ENCODE measurements around the gene VSIG10. TPM values are rescaled to one million over a fixed set of nuclear protein-coding genes. Genes with fewer than 3 reads are reported as not detected.
"Not testable (repeated sequence)": the region's sequence is repeated elsewhere in the genome, so short reads cannot be mapped to it uniquely, and the experiment has no call there.

The VSIG10 gene
- total RNA-seq, 1 donor from 2014 or later: 10.0 TPM

DNA sequence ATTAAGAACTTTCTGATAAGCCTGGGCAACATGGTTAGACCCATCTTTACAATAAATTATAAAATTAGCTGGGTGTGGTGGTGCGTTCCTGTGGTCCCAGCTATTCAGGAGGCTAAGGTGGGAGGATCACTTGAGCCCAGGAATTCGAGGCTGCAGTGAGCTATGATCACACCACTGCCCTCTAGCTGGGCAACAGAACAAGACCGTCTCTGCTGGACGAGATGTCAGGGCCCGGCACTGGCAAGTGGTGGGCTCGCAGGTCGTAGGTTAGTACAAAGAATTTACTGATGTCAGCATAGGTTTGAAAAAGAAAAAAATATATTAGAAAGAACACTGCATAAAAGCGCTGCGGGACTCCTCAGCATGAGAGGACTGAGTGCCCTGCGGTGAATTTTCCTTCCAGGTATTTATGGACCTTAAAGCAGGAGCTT lies 15.7 kb upstream of the VSIG10 start:
- DNase-seq (ENCODE audit: low spot score): no peak

DNA sequence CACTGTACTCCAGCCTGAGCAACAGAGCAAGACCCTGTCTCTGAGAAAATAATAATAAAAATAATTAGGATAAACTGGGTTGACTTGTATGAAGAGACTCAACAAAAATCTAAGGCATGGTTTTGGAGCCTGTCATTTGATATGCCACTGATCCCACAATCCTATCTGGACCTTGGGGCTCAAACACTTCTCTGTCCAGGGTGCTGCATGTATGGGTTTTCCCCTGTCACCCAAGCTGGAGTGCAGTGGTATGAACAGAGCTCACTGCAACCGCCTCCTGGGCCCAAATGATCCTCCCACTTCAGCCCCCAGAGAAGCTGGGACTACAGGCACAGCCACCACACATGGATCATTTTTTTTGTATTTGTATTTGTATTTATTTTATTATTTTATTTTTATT lies 5.3 kb upstream of the VSIG10 start:
- DNase-seq (ENCODE audit: low spot score): no peak
- intact Hi-C loops (cut with DNase I): no loop called here

More for the DNA sequence above, 15.7 kb upstream of the VSIG10 start:
- intact Hi-C loops (cut with DNase I): no loop called here

DNA sequence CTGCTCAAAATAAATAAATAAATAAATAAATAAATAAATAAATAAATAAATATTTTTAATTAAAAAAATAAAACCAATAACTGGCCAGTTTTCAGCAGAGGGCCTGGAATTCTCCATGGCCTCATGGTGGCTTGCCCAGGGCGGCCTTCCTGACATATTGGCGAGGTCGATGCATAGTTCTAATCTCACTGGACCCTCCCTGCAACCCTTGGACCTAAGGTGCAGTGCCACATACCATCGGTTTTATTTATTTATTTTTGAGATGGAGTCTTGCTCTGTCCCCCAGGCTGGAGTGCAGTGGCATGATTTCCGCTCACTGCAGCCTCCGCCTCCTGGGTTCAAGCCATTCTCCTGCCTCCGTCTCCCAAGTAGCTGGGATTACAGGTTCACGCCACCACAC lies 3.9 kb upstream of the VSIG10 start:
- DNase-seq (ENCODE audit: low spot score): no peak
- intact Hi-C loops (cut with DNase I): no loop called here

DNA sequence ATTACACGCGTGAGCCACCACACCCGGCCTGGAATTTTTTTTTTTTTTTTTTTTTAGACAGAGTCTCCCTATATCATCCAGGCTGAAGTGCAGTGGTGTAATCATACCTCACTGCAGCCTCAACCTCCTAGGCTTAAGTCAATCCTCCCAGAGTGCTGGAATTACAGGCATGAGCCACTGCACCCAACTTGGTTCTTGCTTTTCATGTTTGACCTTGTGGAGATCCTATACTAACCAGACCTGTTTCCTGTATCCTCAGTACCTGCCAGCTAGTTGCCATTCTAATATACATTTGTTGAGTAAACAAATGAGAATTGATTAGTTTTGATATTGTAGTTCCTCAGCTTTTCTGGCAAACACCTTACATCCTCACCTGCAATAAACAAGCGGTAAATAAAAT lies 3.2 kb upstream of the VSIG10 start:
- intact Hi-C loops (cut with DNase I): no loop called here
- DNase-seq (ENCODE audit: low spot score): no peak

DNA sequence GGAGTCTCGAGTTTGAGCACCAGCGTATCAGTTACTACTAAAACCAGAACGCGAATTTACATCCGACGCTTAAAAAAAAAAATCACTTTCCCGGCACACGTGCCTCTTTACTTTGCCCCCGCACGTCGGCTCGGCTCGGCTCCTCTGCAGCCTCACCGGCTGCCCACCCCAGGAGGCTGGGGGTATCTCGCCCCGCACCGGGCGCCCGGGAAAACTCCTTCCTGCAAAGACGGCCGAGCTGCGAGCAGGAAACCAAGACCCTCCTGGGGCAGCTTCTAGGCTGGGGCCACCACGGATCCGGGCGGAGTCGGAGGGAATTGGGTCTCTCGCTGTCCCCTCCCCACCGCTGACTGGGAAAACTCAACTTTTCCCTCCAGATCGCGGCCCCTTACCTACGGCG lies 610 bp downstream of the VSIG10 start:
- DNase-seq (ENCODE audit: low spot score): no peak
- intact Hi-C loops (cut with DNase I): loop anchor here (1.0 to 2.0 kb wide), 2 partner anchors 43 to 50 kb away; no protein-coding TSS in a partner anchor

DNA sequence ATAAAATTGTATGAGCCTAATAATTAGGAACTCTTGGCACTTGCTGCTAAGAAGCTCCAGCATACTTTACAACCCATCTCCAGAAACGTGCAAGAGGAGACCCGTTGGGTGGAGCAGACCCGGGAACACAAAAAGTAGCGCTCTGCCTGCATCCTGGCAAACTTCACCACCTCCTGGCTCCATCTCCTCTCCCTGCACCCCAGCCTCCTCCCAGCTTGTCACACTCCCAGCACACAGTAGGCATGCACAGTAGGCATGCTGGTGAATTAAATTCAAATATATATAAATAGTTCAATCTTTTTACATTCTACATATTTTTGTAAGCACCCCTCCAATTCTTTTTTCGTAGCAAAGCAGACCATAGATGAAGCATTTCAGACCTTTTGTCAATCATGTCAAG lies 1.2 kb downstream of the VSIG10 start:
- intact Hi-C loops (cut with DNase I): loop anchor here (1.0 to 2.0 kb wide), 2 partner anchors 42 to 50 kb away; no protein-coding TSS in a partner anchor

DNA sequence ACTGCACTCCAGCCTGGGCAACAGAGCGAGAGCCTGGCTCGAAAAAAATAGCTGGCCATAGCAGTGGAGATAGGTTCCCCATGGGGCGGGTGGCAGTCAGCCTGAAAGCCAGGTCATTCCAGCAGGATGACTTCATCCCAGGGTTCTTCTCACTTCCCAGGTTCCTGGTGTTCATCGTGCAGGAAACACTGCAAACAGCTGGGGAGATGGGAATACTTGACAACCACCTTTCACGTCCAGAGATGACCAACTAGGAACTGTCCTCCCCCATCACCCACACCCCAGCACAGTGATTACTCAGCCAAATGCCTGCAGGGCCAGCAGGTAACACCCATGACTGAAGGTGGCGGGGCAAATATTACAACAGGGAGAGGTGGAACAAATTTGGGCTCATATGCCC lies 1.7 kb downstream of the VSIG10 start:
- no peak for DNase-seq (ENCODE audit: low spot score)
- intact Hi-C loops (cut with DNase I): loop anchor here (2.0 kb wide), 1 partner anchor 49 kb away; no protein-coding TSS in a partner anchor

More for the DNA sequence above, 1.2 kb downstream of the VSIG10 start:
- no peak for DNase-seq (ENCODE audit: low spot score)

DNA sequence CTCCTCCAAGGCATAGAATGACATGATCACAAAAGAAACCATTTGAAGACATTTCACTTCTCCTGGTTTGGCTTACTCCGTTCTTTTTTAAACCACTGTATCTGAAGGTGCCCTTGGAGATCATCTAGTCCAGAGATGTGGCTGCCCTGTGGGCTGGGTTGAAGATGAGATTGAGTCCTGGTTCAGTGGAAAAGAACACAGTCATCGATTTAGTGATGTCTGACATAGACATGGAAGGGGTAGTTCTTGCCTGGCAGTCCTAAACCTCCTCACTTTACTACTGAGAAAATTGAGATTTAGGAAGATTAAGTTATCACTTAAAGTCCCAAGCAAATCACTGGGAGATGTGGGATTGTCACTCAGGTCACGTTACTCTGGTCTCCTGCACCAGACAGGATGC lies 2.8 kb downstream of the VSIG10 start:
- intact Hi-C loops (cut with DNase I): no loop called here
- no peak for DNase-seq (ENCODE audit: low spot score)

DNA sequence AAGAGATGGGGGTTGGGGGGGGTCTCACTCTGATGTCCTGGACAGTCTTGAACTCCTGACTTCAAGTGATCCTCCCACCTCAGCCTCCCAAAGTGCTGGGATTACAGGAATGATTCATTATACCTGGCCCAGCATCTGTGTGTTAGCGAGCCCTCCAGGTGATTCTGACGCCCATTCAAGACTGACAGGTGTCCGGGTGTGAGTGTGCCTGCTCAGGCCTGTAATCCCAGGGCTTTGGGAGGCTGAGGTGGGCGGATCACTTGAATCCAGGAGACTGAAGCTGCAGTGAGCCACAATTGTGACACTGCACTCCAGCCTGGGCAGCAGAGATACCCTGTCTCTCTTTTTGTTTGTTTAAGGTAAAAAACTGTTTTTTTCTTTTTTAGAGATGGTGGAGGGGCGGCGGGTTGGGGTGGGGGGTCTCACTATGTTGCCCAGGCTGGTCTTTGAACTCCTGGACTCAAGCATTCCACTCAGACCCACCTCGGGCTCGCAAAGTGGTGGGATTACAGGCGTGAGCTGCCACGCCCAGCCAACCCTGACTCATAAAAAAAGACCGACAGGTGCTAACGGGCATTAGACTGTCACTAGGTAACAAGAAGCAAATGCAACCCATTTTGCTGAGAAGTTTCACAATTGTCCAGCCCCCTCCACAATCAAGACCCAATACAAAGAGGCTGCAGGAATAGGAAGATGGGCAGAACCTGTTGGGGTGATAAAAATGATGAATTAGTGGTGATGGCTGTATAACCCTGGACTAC lies 4.7 kb downstream of the VSIG10 start:
- DNase-seq (ENCODE audit: low spot score): no peak
- intact Hi-C loops (cut with DNase I): no loop called here

DNA sequence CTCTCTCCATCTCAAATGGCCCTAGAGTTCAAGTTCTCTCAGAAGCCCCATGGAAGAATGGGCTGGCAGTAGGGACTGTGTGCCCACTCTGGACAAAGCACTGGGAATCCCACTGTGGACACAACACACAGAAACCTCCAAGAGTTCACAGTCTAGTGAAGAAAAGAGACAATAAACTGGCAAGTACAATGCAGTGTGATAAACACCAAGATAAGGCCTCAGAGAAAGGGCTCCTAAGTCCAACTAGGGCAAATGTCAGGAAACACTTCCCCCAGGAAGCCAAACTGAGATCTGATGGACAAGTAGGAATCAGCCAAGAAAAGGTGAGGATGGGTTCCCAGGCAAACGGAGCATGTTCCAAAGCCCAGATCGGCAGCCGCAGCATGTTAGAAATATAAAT lies 5.4 kb downstream of the VSIG10 start:
- no peak for DNase-seq (ENCODE audit: low spot score)
- intact Hi-C loops (cut with DNase I): no loop called here

DNA sequence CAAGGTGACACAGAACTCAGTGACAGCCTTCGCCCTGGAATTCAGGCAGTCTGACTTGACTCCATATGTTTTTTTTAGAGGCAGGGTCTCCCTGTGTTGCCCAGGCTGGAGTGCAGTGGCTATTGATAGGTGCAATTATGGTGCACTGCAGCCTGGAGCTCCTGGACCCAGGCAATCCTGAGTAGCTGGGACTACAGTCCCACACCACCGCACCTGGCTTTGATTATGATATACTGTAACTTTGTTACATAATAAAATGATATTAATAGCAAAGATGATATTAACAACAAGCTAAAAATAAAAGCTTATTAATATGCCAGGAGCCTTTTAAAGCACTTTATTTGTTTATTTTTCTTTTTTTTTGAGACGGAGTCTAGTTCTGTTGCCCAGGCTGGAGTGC lies 9.8 kb downstream of the VSIG10 start:
- no peak for DNase-seq (ENCODE audit: low spot score)
- intact Hi-C loops (cut with DNase I): no loop called here

DNA sequence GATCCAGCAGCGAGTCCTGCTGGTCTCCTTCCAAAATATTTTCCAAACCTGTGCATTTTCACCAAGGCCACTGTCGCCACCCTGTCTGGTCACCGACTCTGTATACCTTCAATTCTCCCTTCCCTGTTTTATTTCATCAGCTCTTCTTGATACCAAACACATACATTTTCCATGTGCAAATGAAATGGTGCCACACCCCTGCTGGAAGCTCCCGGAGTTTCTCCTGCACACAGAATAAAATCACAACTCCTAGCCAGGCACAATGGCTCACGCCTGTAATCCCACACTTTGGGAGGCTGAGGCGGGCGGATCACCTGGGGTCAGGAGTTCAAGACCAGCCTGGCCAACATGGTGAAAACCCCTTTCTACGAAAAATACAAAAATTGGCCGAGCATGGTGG lies 14.0 kb downstream of the VSIG10 start:
- no peak for DNase-seq (ENCODE audit: low spot score)
- intact Hi-C loops (cut with DNase I): no loop called here

DNA sequence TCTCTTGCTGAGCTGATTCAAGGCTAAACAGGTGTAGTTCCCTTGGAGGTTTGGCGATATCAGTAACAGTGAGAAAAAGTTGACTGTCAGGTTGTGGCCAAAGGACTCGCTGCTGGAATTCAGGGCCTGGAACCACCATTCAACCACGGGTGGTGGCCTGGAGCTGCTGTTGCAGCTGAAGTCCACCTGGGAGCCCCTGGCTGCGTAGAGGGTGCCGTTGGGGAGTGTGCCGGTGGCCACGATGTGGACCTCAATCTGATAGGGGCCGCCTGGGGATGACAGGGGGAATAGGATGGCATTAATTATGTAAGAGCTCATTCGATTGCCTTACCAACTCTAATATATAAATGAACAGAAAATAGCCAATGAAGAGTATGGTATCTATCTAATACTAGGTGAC lies 21.6 kb downstream of the VSIG10 start:
- no peak for DNase-seq (ENCODE audit: low spot score)
- intact Hi-C loops (cut with DNase I): no loop called here

DNA sequence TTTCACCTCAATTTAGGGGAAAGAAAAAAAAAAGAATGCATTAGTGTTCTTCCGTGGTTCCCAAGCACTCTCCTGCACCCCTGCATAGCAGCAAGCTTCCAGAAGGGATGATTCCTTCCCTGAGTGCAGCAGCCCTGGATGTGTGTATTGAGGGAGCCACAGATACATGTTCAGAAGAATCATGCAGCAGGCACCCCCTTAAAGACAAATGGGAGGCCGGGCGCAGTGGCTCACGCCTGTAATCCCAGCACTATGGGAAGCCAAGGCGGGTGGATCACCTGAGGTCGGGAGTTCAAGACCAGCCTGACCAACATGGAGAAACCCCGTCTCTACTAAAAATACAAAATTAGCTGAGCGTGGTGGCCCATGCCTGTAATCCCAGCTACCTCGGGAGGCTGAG lies 22.3 kb downstream of the VSIG10 start:
- DNase-seq (ENCODE audit: low spot score); intact Hi-C loops (cut with DNase I): not testable (repeated sequence)

DNA sequence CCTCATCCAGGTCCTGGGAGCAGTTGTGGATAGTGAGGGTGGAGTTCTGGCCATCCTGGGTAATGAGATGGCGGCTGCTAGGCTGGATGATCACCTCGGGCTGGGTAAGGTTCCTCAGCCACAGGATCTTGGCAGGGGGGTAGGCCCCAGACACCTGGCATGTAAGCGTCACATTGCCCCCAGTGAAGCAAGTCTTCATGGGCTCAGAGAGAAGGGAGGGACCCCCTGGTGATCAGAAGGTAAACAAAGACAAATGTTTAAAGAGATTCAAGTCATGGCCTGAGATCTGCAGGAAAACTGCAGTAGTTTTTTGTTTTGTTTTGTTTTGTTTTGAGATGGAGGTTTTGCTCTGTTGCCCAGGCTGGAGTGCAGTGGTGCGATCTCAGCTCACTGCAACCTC lies 30.0 kb downstream of the VSIG10 start:
- intact Hi-C loops (cut with DNase I): no loop called here
- DNase-seq (ENCODE audit: low spot score): no peak

DNA sequence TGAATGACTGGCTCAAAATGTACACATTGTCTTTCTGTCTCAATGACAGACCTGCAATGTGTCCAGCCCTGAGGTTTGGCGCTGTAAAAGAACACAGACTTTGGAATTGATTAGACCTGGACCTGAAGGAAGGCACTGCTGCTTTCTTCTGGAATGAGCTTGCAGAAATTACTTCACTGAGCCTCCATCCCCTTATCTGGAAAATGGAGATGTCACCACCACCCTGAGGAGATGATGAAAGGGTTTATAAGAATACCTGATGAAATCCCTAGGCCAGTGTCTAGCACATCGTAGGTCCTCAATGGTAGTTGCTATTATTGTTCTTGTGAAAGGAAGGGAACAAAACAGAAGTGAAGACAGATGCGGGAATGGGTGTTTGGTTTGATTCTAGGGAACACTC lies 33.2 kb downstream of the VSIG10 start:
- no peak for DNase-seq (ENCODE audit: low spot score)
- intact Hi-C loops (cut with DNase I): no loop called here

DNA sequence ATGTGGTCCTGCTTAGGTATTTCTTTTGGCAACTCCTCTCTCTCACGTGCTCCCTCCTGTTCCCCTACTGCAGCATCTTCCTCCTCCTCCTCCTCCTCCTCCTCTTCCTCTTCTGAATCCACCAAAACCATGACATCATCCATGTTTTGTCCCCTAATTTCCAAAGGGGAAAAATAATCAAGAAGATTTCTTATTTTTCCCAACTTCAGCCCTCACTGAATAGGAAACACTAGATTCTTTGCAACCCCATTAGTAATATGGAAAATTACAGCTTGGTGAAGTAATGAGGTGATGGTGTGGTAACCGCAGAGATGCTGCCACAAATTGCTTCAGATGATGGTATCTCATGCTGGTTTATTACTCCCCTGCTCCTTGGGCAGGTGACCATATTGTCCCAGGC lies 35.4 kb downstream of the VSIG10 start:
- intact Hi-C loops (cut with DNase I): no loop called here
- DNase-seq (ENCODE audit: low spot score): no peak

DNA sequence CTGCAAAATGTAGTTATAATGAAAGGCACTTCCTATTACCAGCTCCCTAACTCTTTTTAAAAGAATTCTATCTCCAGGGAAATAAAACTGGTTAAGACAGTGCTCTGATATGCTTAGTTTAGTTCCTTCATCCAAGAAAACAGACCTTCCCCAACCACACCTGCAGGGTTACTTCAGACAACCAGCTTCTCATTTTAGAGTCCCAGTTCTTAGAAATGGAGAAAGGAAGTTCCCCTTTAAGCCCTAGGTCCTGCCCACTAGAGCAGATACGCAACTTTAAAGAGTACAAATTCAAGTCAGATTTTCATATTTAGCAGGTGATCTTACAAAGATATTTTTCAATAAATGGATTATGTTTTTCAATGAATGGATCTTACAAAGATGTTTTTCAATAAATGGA lies 38.4 kb downstream of the VSIG10 start:
- intact Hi-C loops (cut with DNase I): no loop called here
- no peak for DNase-seq (ENCODE audit: low spot score)

DNA sequence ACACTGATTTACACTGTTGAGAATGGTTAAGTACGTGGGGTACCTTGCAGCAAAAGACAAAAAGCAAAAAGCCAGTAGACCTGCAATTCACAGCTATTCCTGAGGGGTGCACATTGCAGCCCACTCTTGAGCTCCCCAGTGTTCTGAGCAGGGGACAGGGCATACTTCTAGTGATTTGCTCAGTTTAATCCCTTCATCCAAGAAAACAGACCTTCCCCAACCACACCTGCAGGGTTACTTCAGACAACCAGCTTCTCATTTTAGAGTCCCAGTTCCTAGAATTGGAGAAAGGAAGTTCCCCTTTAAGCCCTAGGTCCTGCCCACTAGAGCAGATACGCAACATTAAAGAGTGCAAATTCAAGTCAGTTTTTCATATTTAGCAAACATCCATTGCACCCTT lies 39.2 kb downstream of the VSIG10 start:
- intact Hi-C loops (cut with DNase I): loop anchor here (5.0 kb wide), 1 partner anchor 308 kb away; the partner anchor contains the start of gene TAOK3
- DNase-seq (ENCODE audit: low spot score): no peak

DNA sequence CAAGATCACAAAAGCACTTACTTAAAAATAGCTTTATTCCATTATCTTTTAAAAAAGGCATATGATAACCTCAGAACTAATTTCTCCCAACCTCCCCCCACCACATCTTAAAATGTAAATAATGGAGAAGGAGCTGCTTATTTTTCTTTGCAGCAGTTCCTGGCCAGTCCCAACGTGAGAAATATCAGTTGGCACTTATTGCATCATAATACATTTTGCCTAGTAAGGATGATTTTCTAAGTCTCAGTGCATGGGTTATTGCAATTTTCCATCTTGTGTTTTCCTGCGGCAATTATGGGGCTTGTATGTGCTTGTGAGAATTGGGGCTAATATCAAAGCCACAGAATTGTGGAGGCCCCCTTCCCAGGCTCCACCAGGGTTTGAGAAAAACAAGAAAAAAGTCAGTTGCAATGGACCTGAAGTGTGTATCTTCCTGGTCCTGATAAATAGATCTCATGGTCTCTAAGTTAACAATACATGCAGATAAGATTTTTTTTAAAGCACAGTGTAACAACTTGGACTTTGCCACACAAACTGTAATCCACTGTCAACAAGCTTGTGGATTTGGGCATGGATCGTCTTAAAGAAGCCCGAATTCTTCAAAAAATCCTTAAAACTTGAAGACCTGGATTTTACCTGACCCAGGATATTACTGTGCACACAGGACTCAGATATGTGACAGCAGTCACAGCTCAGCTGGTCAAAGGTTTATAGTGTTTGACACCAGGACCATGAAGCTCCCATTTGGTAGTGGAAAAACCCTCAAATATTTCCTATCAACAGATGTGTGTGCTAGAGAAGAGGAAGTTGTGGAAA lies 40.0 kb downstream of the VSIG10 start:
- intact Hi-C loops (cut with DNase I): loop anchor here (2.0 to 5.0 kb wide), 2 partner anchors 47 to 309 kb away; partner anchors contain the start of genes RFC5 and TAOK3
- no peak for DNase-seq (ENCODE audit: low spot score)
